ENCODE data around the gene UGT1A1.

UGT1A1 gene

GRCh38 chr2:233816771-233817170, 56.7 kb downstream of the UGT1A1 start:
- DNase-seq (ENCODE audit: low read depth) = no peak
- H3K4me3 ChIP-seq (ENCODE audit: low read depth, low read length) = no peak overlapping the region
- no peak for TF ChIP-seq CTCF (IDR thresholded peaks at IDR 0.05; ENCODE audit: insufficient read depth, low read depth, low read length, missing control alignments)

- TF ChIP-seq CTCF (IDR thresholded peaks at IDR 0.05; ENCODE audit: insufficient read depth, low read depth, low read length, missing control alignments) = no peak
- DNase-seq (ENCODE audit: low read depth) = no peak
- no peak overlapping the region for H3K4me3 ChIP-seq (ENCODE audit: low read depth, low read length)
Measured at GRCh38 chr2:233817361-233817911, 57.4 kb downstream of the UGT1A1 start.

GRCh38 chr2:233817995-233818638, 58.0 kb downstream of the UGT1A1 start:
- DNase-seq (ENCODE audit: low read depth) = no peak
- no peak overlapping the region for H3K4me3 ChIP-seq (ENCODE audit: low read depth, low read length)
- TF ChIP-seq CTCF (IDR thresholded peaks at IDR 0.05; ENCODE audit: insufficient read depth, low read depth, low read length, missing control alignments) = no peak

GRCh38 chr2:233818639-233819621, 58.9 kb downstream of the UGT1A1 start:
- no peak for DNase-seq (ENCODE audit: low read depth)
- no peak overlapping the region for H3K4me3 ChIP-seq (ENCODE audit: low read depth, low read length)
- TF ChIP-seq CTCF (IDR thresholded peaks at IDR 0.05; ENCODE audit: insufficient read depth, low read depth, low read length, missing control alignments) = no peak

GRCh38 chr2:233819884-233820773, 60.1 kb downstream of the UGT1A1 start:
- TF ChIP-seq CTCF (IDR thresholded peaks at IDR 0.05; ENCODE audit: insufficient read depth, low read depth, low read length, missing control alignments) = no peak
- DNase-seq (ENCODE audit: low read depth) = no peak
- H3K4me3 ChIP-seq (ENCODE audit: low read depth, low read length) = no peak overlapping the region

GRCh38 chr2:233820774-233821105, 60.7 kb downstream of the UGT1A1 start:
- no peak for DNase-seq (ENCODE audit: low read depth)
- no peak for TF ChIP-seq CTCF (IDR thresholded peaks at IDR 0.05; ENCODE audit: insufficient read depth, low read depth, low read length, missing control alignments)
- H3K4me3 ChIP-seq (ENCODE audit: low read depth, low read length) = no peak overlapping the region

All from GM12865 (cell line).